Large intestine (tissue), 3 donors: ENCODE data around the gene FNBP1. TPM values are rescaled to one million over a fixed set of nuclear protein-coding genes. Genes with fewer than 3 reads are reported as not detected.

Experiments
- DNase-seq, 2 donors: peaks; one replicate each; pipeline versions ENCODE4 v3.0.0 to v3.0.0-alpha.2; 2013
- H3K27ac ChIP-seq: one replicate; pipeline ENCODE4 v1.5.1; 2013; ENCODE audit warnings: low read length
- H3K27me3 ChIP-seq: 2 replicates; pipeline ENCODE4 v1.6.1; 2013; ENCODE audit warnings: low read length; ENCODE audit not compliant: control insufficient read depth, insufficient read depth
- H3K36me3 ChIP-seq: 2 replicates; pipeline ENCODE4 v1.6.1; 2013; ENCODE audit warnings: low read length; ENCODE audit not compliant: control insufficient read depth, insufficient read depth
- H3K4me1 ChIP-seq: one replicate; pipeline ENCODE4 v1.6.1; 2013; ENCODE audit warnings: low read length; ENCODE audit not compliant: control insufficient read depth, insufficient read depth
- H3K4me3 ChIP-seq: one replicate; pipeline ENCODE4 v1.5.1; 2013; ENCODE audit warnings: low read length
- H3K9me3 ChIP-seq: one replicate; pipeline ENCODE4 v1.6.1; 2013; ENCODE audit warnings: mild to moderate bottlenecking, low read depth, low read length, moderate library complexity; ENCODE audit not compliant: control insufficient read depth
- WGBS: methylation state at CpG from one replicate; pipeline ENCODE4 v1.1.5; 2013; ENCODE audit warnings: low lambda C conversion rate; ENCODE audit not compliant: insufficient coverage; 5-methylcytosine and 5-hydroxymethylcytosine counted together
- polyA plus RNA-seq: library from polyadenylated mRNA; unstranded; fragments of 120-200 nt; gene quantifications from one replicate; pipeline ENCODE4 v1.2.1, GENCODE V29; 2013

Gene FNBP1
- polyA plus RNA-seq, 1 donor = 25.1 TPM

GRCh38 chr9:129865668-129866320, 177.2 kb downstream of the FNBP1 start:
- no peaks in the 10 kb centered on the region for H3K4me1 ChIP-seq
- no CpG with 5 or more reads among the region's 14 CpGs for WGBS
- H3K27me3 ChIP-seq = no peaks in the 10 kb centered on the region
- no peak for DNase-seq
- peaks cover 38% of the 10 kb centered on the region for H3K36me3 ChIP-seq
- no peak overlapping the region for H3K4me3 ChIP-seq
- H3K9me3 ChIP-seq = no peaks in the 10 kb centered on the region
- H3K27ac ChIP-seq = no peak overlapping the region

- Histone ChIP-seq H3K4me3 (no peak overlapping the region), H3K36me3 (peaks cover 42% of the 10 kb centered on the region), H3K9me3 (no peaks in the 10 kb centered on the region), H3K27me3 (no peaks in the 10 kb centered on the region), H3K27ac (no peak overlapping the region), H3K4me1 (no peaks in the 10 kb centered on the region)
- DNase-seq = no peak
- WGBS = no CpG with 5 or more reads among the region's 11 CpGs
These were observed 177.9 kb downstream of the FNBP1 start for GRCh38 chr9:129864991-129865647.

- H3K36me3 ChIP-seq = peaks cover 49% of the 10 kb centered on the region
- DNase-seq = no peak
These were observed 179.8 kb downstream of the FNBP1 start for GRCh38 chr9:129863059-129863690.

GRCh38 chr9:129861447-129861827, 181.6 kb downstream of the FNBP1 start:
- Histone ChIP-seq H3K9me3 (no peaks in the 10 kb centered on the region), H3K36me3 (peaks cover 56% of the 10 kb centered on the region), H3K4me1 (no peaks in the 10 kb centered on the region), H3K4me3 (no peak overlapping the region), H3K27ac (no peak overlapping the region), H3K27me3 (no peaks in the 10 kb centered on the region)
- no CpG with 5 or more reads among the region's 12 CpGs for WGBS
- DNase-seq = no peak

More at GRCh38 chr9:129863059-129863690, 179.8 kb downstream of the FNBP1 start:
- Histone ChIP-seq H3K27me3 (no peaks in the 10 kb centered on the region), H3K9me3 (no peaks in the 10 kb centered on the region), H3K4me1 (no peaks in the 10 kb centered on the region), H3K27ac (no peak overlapping the region), H3K4me3 (no peak overlapping the region)
- no CpG with 5 or more reads among the region's 14 CpGs for WGBS

- Histone ChIP-seq H3K27ac (no peak overlapping the region), H3K4me1 (no peaks in the 10 kb centered on the region), H3K9me3 (no peaks in the 10 kb centered on the region), H3K27me3 (no peaks in the 10 kb centered on the region), H3K36me3 (peaks cover 57% of the 10 kb centered on the region), H3K4me3 (no peak overlapping the region)
- DNase-seq = no peak
- WGBS = no CpG with 5 or more reads among the region's 11 CpGs
These were observed 182.1 kb downstream of the FNBP1 start for GRCh38 chr9:129860653-129861446.

- Histone ChIP-seq H3K4me1 (no peaks in the 10 kb centered on the region), H3K27me3 (no peaks in the 10 kb centered on the region), H3K27ac (no peak overlapping the region), H3K9me3 (no peaks in the 10 kb centered on the region), H3K36me3 (peaks cover 65% of the 10 kb centered on the region), H3K4me3 (no peak overlapping the region)
- no CpG with 5 or more reads among the region's 11 CpGs for WGBS
- no peak for DNase-seq
These were observed 184.6 kb downstream of the FNBP1 start for GRCh38 chr9:129858167-129858962.

GRCh38 chr9:129857207-129857606, 185.8 kb downstream of the FNBP1 start:
- Histone ChIP-seq H3K4me3 (no peak overlapping the region), H3K4me1 (no peaks in the 10 kb centered on the region), H3K9me3 (no peaks in the 10 kb centered on the region), H3K27me3 (no peaks in the 10 kb centered on the region), H3K27ac (no peak overlapping the region), H3K36me3 (peaks cover 68% of the 10 kb centered on the region)
- no peak for DNase-seq
- WGBS = no CpG with 5 or more reads among the region's 7 CpGs

- no peaks in the 10 kb centered on the region for H3K9me3 ChIP-seq
- peaks cover 65% of the 10 kb centered on the region for H3K36me3 ChIP-seq
- no peak overlapping the region for H3K27ac ChIP-seq
- no peak for DNase-seq
- no peaks in the 10 kb centered on the region for H3K27me3 ChIP-seq
- no peak overlapping the region for H3K4me3 ChIP-seq
- WGBS = no CpG with 5 or more reads among the region's 4 CpGs
- no peaks in the 10 kb centered on the region for H3K4me1 ChIP-seq
These were observed 188.3 kb downstream of the FNBP1 start for GRCh38 chr9:129854588-129855110.

GRCh38 chr9:129853614-129854013, 189.4 kb downstream of the FNBP1 start:
- H3K27me3 ChIP-seq = no peaks in the 10 kb centered on the region
- WGBS = 60% methylated on average over 1 of the region's 3 CpGs
- no peak for DNase-seq
- H3K4me1 ChIP-seq = no peaks in the 10 kb centered on the region
- H3K36me3 ChIP-seq = peaks cover 59% of the 10 kb centered on the region
- no peaks in the 10 kb centered on the region for H3K9me3 ChIP-seq
- no peak overlapping the region for H3K27ac ChIP-seq
- no peak overlapping the region for H3K4me3 ChIP-seq
